HL-60/S4 treated with phorbol 12-myristate 13-acetate at 8.2 ng/mL for 4 days and 3 days (cell line): ENCODE results near the gene GMIP.

Experiments
- in situ Hi-C: fragments of 300-500 bp; cut with MboI; formaldehyde crosslinking; loops from 2 replicates; pipeline ENCODE4 v1.15.0; 2022; ENCODE audit warnings: low sequenced_read_pairs

Gene GMIP

DNA sequence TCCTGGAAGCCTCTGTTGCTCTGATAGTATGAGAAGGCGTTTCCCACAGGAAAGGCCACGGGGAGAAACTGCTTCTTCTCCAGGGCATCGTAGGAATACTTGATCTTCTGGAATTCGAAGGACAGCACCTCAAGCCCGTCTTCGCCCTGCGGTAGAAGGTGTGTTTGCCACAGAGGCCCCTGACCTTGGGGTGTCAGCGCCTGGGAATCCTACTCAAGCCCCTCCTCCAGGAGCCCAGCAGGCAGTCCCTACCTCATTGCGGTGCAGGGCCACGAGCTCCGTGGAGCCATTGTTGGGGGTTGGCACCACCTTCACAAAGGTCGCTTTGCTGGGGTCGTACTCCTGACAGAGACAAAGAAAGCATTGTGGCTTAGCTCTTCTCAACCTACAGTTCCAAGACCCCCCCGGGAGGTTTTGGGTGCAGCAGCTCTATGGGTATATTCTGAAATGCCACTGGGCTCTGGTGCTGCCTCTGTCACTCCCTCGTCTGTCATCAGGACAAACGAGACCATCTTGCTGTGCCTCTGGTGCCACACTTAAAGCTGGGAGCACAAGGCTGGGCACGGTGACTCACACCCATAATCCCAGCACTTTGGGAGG lies 16.3 kb upstream of the GMIP start:
- in situ Hi-C loops = no loop called here

GRCh38 chr19:19657397-19657783 lies 13.9 kb upstream of the GMIP start:
- in situ Hi-C loops = no loop called here

GRCh38 chr19:19656451-19657396 lies 13.3 kb upstream of the GMIP start:
- in situ Hi-C loops = no loop called here

DNA sequence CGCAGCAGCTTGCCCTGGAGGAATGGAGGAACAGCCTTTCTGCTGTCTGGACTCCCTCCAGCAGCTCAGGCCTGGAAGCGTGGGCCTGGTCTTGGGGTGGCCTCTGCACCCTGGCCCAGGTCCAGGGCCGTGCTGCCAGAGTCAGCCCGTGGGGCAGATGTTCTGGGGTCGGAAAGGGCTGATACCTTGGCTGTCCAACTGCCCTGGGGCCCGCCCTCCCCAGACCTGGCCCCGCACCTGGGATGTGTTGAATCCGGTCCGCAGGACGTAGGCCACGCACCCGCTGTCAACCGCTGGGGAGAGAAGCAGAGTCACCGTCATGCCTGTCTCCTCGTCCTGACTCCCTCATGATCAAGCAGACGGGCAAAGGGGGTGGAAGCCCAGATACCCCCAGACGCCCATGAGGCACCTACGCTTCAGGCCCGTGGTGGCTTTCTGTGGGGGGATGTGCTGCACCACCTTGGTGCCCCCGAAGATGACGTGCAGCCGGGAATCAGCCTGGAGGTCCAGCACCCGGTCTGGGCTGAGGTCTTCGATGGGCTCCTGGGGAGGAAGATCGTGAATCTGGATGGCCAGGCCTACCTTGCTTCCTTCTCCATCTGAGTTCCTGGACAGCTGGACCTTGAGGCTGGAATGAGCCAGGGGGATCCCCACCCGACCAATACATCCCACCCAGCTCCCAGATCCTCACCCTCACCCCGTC lies 12.3 kb upstream of the GMIP start:
- in situ Hi-C loops = no loop called here

GRCh38 chr19:19655051-19655594 lies 11.7 kb upstream of the GMIP start:
- in situ Hi-C loops = no loop called here

DNA sequence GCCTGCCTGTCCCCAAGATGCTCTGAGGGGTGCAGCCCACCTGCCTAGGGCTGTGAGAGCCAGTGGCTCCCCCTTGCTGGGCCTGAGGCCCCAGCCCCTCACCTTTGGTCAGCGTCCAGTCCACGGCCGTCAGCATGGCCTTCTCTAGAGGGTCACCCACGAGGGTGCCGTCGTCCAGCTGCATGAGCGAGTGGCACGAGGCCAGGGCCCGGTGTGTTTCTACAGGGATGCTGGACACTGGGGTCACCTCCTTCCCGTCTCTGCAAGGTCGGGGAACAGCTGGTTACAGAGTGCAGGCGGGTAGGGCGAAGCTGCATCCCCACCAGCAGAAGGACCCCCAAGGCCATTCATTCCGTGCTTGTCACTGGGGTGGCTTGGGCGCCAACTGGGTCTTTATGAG lies 11.0 kb upstream of the GMIP start:
- in situ Hi-C loops = no loop called here

GRCh38 chr19:19653597-19654147 lies 10.2 kb upstream of the GMIP start:
- in situ Hi-C loops = no loop called here

DNA sequence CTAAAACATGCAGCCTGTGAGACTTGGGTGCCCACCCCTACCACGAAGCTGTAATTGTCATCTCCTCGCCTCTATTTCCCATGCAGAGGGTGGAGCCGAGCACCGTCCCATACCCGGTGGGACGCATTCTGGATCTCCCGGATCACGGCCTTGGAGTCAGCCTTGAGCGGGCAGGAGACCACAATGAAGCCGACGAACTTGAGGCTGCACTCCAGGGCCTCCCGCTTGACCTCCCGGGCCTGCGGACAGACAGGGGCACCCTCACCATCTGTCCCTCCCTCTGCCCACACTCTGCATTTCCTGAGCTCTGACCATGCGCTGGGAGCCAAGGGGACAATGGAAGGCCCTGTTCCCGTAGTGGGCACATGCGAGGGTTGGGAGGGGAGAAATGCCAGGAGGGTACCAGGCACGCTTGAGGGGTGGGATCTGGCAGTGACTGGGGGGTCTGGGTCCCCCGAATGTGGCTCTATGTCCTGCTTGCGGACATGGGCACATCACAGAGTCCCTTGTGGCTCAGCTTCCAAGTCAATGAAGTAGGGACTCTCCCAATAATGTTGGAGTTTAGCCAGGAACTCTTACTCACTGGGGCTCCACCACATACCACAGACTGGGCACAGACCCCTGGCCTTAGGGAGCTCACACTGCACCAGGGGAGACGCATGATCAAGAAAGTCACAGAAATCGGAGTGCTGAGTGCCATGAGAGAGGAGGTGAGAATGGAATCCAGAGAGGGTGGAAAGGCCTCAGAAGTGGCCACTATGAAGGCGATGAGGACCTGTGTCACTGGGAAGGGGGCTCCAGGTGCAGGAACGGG lies 9.2 kb upstream of the GMIP start:
- in situ Hi-C loops = no loop called here

- in situ Hi-C loops = no loop called here
These were observed 7.6 kb upstream of the GMIP start for GRCh38 chr19:19651076-19651475.

GRCh38 chr19:19650331-19650730 lies 6.9 kb upstream of the GMIP start:
- in situ Hi-C loops = no loop called here

DNA sequence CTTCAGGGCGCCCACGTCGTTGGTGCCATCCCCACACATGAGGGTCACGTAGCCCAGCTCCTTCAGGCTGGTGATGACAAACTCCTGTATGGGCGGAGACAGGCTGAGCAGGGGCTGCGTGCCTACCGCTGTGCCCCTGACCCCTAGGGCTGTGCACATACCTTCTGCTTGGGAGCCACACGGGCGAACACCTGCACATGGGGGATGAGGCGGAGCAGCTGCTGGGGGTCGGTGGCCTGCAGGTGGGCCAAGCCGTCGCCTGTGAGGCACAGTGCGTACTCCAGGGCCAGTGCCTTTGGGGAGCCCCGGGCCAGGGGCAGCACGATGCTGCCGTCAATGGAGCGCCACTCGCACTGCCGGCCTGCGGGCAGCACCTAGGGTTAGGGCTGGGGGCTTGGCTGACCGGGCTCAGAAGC lies 6.1 kb upstream of the GMIP start:
- in situ Hi-C loops = loop anchor here (10.0 kb wide), 1 partner anchor 115 kb away; the partner anchor contains the start of gene CILP2

DNA sequence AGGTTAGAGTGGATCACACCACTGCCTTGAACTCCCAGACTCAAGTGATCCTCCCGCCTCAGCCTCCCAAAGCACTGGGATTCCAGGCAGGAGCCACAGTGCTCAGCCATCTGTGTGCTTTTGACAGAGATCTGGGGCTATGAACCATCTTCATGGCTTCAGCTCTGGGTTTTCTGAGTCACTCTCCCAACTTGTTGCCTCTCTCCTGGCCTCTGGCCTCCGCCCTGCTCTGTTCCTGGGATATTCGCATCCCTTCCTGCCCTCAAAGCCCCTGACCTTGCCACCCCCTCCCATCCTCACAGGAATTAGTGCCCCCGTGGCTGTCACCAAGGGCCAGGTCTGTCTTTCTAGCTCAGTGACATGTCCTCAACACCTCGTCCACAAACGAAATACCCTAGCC lies 5.7 kb upstream of the GMIP start:
- in situ Hi-C loops = loop anchor here (10.0 kb wide), 1 partner anchor 114 kb away; the partner anchor contains the start of gene CILP2

DNA sequence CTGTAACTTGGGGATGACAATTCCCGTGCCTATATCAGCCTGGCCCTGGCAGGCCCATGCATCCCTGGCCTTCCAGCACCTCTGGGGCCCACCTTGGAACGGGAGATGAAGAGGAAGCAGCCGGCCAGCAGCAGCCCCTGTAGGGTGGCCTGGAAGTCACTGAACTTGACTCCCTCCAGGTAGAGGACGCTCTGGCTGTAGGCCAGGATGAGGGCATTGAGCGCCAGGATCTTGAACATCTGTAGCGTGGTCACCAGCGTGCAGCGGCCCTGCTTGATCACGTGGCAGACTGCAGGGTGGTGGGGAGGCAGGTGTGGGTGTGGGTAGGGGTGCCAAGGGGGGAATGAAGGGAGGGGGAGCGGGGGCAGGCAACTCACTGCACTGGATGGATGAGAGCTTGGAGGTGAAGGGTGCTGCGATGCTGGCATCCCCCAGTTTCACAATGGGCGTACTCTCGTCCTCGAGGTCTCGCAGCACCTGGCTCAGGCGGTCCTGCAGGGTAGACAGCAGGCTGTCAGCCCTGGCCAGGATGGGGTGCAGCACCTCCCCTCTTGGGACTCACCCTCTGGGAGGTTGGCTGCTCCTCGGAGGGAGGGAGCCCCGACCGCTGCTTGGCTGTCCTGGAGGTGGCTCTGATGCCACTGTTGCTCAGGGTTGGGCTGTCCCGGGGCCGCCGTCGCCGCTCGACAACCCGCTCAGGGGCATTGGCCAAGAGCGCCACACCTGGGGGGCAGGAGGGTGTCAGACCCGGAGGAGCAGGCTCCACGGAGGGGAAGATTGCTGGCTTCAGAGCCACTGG lies 3.8 kb upstream of the GMIP start:
- in situ Hi-C loops = loop anchor here (10.0 kb wide), 1 partner anchor 112 kb away; the partner anchor contains the start of gene CILP2

GRCh38 chr19:19645233-19645870 lies 1.9 kb upstream of the GMIP start:
- in situ Hi-C loops = loop anchor here (10.0 kb wide), 1 partner anchor 111 kb away; the partner anchor contains the start of gene CILP2

GRCh38 chr19:19644054-19644388 lies 564 bp upstream of the GMIP start:
- in situ Hi-C loops = loop anchor here (10.0 kb wide), 1 partner anchor 109 kb away; the partner anchor contains the start of gene CILP2

GRCh38 chr19:19642506-19643157 lies 825 bp downstream of the GMIP start:
- in situ Hi-C loops = loop anchor here (10.0 kb wide), 1 partner anchor 108 kb away; the partner anchor contains the start of gene CILP2

- in situ Hi-C loops = no loop called here
These were observed 5.8 kb downstream of the GMIP start for GRCh38 chr19:19637523-19638251.

GRCh38 chr19:19637186-19637522 lies 6.3 kb downstream of the GMIP start:
- in situ Hi-C loops = no loop called here
